HG03097 (cell line): ENCODE results near the gene GRIP1.

Source experiments
- ATAC-seq: cut with Tn5 transposase; IDR thresholded peaks from one replicate; pipeline ENCODE4 v1.9.1; 2021; ENCODE audit not compliant: unreplicated experiment, low FRiP score

Gene GRIP1

DNA sequence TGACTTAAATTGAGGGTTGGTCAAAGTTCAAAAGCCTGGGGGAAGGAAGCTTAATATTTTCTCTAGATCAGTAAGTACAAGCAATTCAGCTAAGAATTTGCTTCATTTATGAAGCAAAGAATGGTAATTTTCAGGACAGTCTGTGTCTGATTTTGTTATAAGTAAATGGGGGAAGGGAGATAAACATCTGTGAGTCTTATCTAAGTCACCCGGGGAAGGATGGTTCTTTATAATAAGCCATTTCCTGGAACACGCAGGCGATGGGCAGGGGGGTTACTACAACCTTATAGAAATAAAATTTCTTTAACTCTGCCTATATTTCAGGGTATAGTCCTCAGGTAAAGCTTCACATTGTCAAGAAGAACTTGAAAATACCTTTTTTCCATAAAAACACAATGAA is 333.7 kb downstream of the GRIP1 start:
- no peak for ATAC-seq

DNA sequence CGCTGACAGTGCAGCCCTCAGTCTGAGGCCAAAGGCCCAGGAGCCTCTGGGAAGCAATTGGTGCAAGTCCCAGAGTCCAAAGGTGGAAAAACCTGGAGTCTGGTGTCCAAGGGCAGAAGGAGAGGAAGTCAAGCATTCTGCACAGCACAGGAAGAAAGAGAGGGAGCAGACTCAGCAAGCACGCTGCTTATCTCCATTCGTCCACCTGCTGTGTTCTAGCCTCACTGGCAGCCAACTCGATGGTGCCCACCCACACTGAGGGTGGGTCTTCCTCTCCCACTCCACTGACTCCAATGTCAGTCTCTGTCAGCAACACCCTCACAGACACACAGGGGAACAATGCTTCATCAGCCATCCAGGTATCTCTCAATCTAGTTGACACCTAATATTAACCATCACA is 337.8 kb downstream of the GRIP1 start:
- ATAC-seq = no peak

DNA sequence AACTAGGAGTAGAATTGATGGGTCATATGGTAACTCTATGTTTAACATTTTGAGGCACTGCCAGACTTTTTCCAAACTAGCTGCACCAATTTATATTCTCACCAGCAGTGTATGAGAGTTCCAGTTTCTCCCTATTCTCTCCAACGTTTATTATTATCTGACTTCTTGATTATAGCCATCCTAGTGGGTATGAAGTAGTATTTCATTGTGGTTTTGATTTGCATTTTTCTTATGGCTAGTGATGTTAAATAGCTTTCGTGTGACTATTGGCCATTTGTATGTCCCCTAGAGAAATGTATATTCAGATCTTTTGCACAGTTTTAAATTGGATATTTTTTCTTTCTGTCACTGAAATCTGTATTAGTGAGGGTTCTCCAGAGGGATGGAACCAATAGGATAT is 338.7 kb downstream of the GRIP1 start:
- no peak for ATAC-seq

DNA sequence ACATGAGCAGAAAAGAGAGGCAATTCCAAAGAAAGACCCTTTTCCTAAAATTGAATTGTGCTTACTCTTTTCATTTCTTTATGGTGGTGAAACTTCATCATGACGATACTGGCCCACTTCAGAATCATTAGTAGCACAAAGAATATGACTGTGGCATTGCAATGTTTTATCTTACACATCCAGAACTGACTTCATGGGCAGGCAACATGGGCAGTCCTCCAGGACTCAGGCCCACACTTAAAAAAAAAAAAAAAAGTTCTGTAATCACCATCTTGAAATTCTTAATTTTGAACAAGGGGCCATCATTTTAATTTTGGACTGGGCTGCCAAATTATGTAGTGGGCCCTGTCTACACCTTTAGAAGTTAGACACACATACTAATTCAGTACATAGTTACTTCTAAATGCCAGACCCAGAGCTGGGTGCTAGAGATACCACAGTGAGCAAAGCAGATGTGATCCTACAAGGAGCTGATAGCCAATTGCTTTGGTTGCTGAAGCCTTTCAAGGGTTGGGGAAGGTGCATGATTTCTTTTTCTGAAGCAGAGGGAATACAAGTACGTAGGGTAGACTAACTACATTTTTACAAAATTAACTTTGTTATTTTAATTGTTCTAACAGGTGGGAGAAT is 341.4 kb downstream of the GRIP1 start:
- ATAC-seq = no peak

DNA sequence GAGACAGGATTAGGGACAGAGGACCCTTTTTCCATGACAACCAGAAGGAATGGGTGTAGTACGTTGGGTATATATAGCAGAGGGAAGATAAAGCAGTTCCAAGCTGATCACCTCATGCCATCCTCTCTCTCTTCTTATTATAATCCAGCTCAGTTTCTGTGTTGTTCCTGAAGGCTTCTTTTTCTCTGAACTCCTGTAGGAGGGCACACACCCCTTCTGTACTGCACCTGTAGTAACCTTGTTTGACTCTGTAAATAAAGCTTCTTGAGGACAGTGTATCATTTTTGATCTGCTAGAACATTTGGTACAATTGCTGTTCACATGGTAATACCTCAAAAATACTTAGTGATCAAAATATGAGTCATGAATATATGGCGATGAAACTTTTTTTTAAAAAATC is 343.1 kb downstream of the GRIP1 start:
- no peak for ATAC-seq

DNA sequence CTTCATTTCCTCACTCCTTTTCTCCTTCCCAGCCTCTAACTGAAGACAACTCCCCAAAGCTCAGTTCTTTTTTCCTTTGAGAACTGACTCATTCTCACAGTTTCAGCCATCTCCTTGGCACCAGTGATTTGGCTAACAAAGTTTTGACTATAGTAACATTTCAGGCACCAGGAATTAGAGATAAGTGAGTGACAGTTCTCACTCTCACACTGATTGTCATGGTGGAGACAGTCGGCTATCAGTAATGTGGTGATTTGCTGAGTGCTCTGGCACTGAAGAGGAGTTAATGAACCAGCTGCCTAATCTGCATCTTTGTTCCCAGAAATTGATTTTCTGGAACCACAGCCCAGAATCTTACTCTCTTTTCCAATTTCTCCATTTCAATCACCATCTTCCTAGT is 347.1 kb downstream of the GRIP1 start:
- no peak for ATAC-seq

DNA sequence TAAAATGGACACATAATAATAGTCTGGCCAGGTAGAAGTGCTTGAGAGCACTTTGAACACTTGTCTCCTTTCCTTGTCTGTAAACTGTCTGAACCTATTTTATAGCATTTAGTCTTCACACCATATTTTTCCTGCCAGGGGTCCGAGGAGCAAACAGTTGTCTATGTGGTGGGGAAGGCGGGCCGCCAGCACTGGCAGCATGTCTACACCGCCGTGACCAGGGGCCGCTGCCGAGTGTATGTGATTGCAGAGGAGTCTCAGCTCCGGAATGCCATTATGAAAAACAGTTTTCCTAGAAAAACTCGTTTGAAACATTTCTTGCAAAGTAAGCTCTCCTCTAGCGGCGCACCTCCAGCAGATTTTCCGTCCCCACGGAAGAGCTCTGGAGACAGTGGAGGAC is 347.9 kb downstream of the GRIP1 start:
- no peak for ATAC-seq

DNA sequence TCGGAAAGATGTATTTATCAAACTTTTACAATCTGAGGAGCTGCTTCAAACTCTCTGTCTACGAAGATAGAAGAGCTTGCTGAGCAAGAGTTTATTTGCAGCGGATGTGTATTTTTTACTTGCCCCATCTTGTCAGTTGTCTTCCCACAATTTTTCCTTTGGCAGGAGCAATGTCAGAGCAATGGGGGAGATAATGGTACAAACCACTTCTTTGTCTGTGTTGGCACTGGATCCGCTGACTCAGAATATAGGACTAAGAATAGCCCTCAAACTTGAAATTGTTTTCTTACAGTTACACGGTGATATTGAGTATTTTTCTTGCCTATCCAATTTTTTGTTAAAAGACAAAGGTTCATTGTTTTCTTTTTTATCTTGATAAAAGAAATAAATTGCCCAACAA is 348.9 kb downstream of the GRIP1 start:
- no peak for ATAC-seq

DNA sequence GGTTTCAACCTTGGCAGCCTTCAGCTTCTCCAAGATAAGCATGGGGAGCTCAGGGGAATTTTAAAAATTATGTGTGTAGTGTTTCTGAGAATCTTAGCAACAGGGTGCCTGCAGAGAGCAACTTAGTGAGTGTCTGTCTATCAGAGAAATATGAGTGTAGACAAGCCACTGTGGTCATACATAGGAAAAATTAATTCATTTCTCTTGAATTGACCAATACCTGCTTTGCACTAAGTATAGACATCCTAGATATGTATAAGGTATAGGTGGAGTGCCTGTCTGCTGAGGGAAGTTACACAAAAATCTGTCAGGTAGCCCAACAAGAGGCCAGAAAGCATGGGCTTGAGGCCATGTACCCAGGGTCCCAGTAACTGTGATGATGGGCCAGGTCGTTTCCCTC is 355.9 kb downstream of the GRIP1 start:
- no peak for ATAC-seq

DNA sequence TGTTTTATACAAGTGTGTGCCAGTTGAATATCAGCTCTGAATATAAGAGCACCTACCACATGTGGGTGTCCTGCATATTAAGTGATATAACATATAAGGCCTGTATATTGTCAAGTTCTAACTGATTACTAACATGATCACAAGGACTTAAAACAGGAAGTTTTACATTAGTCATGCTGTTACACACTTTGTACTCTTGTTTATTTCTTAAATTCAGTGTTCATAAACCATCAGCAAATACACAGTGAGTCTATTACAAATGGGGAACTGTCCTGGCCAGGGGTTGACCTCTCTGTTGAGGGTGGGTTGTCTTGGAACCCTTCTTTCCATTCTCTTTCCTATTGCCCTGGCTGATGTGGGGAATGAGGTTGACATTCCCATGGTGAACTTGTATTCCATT is 357.4 kb downstream of the GRIP1 start:
- no peak for ATAC-seq

DNA sequence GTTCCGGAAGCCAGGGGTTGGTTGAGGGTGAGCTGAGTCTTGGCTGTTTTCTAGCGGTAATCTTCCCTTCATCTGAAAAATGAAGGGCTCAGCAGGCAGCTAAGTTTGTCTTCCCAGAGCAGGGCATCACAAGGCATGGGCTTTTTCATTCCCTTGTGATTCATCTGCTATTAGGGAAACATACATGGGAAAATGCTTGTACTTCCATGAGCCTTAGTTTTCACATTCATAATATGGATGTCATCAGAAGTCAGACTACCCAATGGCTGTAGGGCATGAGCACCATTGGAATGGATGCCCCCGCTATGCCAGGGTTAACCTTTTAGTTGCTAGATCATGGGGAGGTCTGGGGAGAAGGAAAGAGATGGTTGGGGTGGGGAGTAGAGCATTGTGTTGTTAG is 357.9 kb downstream of the GRIP1 start:
- ATAC-seq = no peak

DNA sequence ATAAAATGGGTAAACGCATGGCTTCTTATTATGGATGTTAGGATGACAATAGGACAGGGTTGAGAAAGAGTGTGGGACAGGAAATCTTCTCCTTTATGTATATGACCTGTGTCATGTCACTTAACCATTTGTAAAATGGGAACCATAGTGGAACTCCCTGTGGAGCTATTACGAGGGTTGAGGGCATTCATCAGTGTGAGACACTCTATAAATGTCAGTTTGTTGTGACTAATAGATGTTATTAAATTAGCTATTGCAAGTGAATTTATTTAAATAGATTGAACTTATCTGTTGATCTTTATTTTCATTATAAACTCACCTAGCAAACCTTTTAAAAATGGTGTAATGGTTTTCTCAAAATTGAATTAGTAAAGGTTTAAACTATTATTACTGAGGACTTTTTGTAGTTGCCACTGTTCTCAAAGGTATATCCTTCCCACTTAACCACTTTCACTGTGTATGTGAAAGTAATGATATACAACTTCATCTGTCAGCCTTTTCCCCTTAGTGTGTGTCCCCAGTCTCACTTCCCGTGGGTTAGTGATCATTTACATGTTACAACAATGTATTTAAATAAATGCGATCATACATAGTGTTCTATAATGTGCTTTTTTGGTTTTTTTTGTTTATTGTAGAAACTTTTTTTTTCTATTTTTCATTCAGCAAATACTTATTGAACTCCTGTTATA is 359.5 kb downstream of the GRIP1 start:
- no peak for ATAC-seq

DNA sequence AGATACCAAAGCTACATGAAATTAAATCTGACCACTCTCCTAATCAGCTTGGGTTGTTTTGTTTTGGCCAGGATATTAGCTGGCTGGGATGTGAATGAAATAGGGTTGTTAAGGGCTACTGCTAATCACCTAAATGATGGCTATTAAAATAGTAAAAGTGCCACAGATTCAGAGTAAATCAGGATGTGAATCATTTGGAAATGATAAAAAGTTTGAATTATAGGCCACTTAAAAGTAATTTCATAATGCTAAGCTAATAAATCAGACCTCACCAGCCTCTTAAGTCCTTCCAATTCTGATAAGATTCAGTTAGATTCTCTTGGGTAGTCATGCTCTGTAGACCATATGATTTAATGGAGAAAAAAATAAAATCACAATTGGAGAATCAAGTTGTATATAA is 364.6 kb downstream of the GRIP1 start:
- no peak for ATAC-seq

DNA sequence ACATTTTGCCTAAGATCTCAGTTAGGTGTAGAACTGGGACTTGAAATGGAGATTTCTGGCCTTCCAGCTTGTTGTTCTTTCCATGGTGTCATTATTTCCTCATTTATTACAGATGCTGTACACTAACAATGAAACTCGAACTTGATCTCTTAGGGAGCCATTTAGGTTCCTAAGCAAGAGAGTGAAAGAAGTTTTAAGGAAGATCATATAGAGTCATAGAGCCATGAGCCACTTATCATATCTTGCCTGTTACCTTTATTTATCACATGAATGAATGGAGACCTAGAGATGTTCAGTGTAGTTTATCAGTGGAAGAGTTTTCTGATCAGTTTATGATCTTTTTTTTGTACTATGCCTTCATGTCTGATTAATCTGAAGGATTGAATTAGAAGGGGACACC is 366.7 kb downstream of the GRIP1 start:
- ATAC-seq = no peak

DNA sequence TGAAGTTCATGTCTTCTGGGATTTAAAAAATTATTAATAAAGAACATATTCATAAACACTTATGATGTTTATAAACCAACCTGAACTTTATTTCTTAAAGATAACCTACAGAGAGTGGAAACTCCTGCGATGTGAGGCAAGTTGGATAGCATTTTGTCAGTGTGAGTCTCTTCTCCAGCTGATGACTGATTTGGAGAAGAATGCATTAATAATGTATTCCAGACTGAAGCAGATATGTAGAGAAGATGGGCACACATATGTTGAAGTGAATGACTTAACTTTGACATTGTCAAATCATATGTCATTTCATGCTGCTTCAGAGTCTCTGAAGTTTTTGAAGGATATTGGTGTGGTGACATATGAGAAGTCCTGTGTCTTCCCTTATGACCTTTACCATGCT is 369.3 kb downstream of the GRIP1 start:
- no peak for ATAC-seq

DNA sequence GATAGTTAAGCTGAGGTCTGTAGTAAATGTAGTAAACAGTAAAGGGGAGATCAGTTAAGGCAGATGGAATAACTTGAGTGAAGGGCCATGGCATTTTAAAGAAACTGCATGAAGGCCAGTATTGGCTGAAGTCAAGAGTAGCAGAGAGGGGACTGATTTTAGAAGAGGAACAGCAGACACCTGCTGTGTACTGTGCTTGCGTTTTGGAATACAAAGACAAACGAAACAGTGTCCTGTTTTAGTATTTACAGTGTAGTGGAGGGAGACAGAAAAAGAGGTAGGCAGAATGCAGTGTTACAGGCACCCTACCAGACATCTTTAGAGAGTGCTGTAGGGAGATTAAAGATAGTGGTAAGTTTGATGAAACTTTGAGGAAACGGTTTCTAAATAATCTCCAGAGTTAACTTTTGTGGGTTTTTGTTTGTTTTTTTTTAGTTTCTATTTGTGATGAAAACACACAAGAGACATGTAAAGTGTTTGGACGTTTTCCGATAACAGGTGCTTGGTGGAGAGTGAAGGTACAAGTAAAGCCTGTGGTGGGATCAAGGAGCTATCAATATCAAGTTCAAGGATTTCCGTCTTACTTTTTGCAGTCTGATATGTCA is 374.5 kb downstream of the GRIP1 start:
- no peak for ATAC-seq

DNA sequence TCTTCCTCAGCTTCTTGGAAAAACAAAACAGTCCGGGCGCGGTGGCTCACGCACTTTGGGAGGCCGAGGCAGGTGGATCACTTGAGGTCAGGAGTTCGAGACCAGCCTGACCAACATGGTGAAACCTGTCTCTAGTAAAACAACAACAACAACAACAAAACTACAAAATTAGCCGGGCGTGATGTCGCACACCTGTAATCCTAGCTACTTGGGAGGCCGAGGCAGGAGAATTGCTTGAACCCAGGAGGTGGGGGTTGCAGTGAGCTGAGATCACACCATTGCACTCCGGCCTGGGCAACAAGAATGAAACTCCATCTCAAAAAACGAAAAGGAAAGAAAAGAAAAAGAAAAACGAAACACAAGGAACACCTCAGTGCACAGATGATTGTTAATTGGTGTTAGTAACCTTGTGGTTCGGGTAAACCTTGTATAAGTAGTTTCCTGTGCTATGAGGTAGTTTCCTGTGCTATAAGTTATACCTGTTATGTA is 375.5 kb downstream of the GRIP1 start:
- ATAC-seq = peak; percentile 51

DNA sequence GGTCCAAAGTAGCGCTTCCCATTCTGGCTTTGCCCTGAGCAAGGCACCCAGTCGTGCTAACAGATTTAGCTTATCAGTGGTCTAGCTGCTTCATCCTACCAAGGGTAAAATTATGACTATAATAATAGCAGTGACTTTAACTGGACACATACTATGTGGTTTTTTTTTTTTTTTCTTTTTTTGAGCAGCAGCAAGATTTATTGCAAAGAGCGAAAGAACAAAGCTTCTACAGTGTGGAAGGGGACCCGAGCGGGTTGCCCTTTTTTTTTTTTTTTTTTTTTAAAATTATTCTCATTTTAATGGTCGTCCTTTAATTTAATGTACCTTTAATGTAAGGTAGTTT is 376.1 kb downstream of the GRIP1 start:
- ATAC-seq = no peak

DNA sequence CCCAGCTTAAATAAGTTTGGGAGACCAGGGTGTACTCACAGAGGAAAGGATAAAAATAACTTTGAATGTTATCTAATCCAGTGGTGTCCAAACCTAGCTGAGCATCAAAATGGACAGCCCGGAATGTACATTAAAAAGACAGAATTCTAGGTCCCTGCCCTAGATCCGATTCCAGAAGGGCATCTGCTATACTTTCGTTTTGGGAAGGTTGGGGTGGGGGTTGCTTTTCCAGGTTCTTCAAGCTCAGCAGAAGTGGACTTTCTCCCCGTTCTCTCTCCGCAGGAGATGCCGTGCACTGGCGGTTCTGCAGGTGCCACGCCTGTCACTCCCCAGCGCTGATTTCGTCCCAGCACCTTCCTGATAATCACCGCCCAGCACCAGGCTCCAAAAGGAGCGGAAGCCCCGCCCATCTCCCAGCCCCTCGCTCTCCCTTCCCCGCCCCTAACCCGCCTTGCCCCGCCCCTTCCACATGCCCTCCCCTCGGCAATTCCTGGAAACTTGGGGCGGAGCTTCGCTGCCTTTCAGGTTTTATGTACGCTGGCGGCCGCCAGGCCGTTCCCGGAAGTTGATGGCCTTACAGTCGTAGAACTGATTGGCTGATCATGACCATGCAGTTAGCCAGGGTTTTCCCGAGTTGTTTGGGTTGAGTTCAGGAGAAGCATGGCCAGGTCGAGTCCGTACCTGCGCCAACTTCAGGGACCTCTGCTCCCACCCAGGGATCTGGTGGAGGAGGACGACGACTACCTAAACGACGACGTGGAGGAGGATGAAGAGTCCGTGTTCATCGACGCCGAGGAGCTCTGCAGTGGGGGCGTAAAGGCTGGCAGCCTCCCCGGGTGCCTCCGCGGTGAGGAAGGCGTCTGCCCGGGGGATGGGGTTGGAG is 376.7 kb downstream of the GRIP1 start, which contains the start of gene HELB:
Gene HELB (plus strand): TSS at position 550 of the 883 bp plus-strand sequence. CDS start 111 bp downstream, at position 661.
- peak; percentile 89 for ATAC-seq

DNA sequence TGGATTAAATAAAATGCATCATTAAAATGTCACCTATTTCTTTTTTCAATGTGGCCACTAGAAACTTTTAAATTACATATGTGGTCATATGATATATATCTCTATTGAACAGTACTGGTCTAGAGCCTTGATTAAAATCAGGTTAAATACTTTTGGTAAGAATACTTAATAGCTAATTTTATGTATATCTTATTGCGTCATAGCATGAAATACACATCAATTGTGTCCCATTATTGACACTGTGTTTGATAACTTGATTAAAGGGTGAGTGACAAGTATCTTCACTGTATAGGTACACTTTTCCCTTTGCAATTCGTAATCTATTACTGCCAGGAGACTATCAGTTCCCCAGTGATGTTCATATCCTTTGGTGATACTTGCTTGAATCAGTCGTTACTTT is 381.0 kb downstream of the GRIP1 start:
- no peak for ATAC-seq
